OCI-LY7 (cell line): Measurements from ENCODE around the gene LEF1.

Experiments used
- EZH2phosphoT487 ChIP-seq: fragments of 200-600 bp; sonication (generic); IDR thresholded peaks from 2 replicates; pipeline ENCODE4 v1.6.1; 2018; ENCODE audit warnings: low read depth, borderline replicate concordance, mild to moderate bottlenecking, mixed run types, antibody characterized with exemption, low read length, moderate library complexity, mixed read lengths
- TF ChIP-seq, protein P1 (sequence below): fragments of 200-600 bp; sonication (generic); conservative IDR thresholded peaks from 2 replicates; pipeline ENCODE4 v1.5.1; 2014; ENCODE audit warnings: mild to moderate bottlenecking, antibody characterized with exemption, low read length, moderate library complexity, mixed read lengths

DNA sequence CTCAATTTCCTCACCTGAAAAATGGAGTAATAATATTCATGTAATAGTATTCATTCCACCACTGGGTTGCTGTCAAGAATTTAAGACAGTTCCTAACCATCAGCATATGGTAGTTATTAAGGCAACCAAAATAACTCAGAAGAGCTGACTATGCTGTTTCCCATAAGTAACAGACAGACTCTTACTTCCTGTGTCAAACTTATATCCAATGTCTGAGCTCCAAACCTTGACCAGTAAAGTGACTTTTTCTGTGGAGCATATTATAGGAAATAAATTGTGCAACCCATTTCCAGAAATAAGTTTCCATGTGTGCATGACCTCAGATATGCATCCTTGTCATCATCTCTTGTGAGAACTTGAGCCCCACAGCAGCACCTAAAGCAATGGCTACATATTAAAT lies 100.3 kb downstream of the LEF1 start:
- TF ChIP-seq EZH2phosphoT487: no peak
- TF ChIP-seq, protein P1, sequence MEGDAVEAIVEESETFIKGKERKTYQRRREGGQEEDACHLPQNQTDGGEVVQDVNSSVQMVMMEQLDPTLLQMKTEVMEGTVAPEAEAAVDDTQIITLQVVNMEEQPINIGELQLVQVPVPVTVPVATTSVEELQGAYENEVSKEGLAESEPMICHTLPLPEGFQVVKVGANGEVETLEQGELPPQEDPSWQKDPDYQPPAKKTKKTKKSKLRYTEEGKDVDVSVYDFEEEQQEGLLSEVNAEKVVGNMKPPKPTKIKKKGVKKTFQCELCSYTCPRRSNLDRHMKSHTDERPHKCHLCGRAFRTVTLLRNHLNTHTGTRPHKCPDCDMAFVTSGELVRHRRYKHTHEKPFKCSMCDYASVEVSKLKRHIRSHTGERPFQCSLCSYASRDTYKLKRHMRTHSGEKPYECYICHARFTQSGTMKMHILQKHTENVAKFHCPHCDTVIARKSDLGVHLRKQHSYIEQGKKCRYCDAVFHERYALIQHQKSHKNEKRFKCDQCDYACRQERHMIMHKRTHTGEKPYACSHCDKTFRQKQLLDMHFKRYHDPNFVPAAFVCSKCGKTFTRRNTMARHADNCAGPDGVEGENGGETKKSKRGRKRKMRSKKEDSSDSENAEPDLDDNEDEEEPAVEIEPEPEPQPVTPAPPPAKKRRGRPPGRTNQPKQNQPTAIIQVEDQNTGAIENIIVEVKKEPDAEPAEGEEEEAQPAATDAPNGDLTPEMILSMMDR: no peak
